ENCODE data around the gene TMCC1. TPM values are rescaled to one million over a fixed set of nuclear protein-coding genes. Genes with fewer than 3 reads are reported as not detected.

The TMCC1 gene
- total and polyA plus RNA-seq, 10 of the 15 experiments (the other 5 are each of a cell fraction or from before 2014, with no cell fraction given) = 2.3 to 21.1 (median 8.4) TPM

- H3K79me2 ChIP-seq (ENCODE audit: control insufficient read depth, insufficient read depth, low read length) = no peaks in the 10 kb centered on the region
- 40% methylated on average over 3 of the region's 5 CpGs for WGBS (ENCODE audit: insufficient coverage, insufficient replicate concordance, low lambda C conversion rate, missing lambda C conversion rate)
- H2AFZ ChIP-seq (ENCODE audit: control insufficient read depth, low read depth, low read length) = no peak overlapping the region
- H3K36me3 ChIP-seq (ENCODE audit: control insufficient read depth in 2 of 2, insufficient read depth in 2 of 2, low read length in 1 of 2) = no peaks in the 10 kb centered on the region
- H3K27ac ChIP-seq (ENCODE audit: control insufficient read depth, insufficient read depth) = no peak overlapping the region
- ChIA-PET POLR2A (interaction anchor here (0.7 kb wide), 1 partner anchor 258 kb away, joined by 4 read pairs; no protein-coding TSS in a partner anchor), SMC1A (ENCODE audit: uncharacterized antibody, unreplicated experiment) (interaction anchor here (1.1 kb wide), 1 partner anchor 125 kb away, joined by 3 read pairs; no protein-coding TSS in a partner anchor), CTCF (interaction anchor here (0.7 kb wide), 1 partner anchor 92 kb away, joined by 3 read pairs; no protein-coding TSS in a partner anchor), RAD21 (ENCODE audit: unreplicated experiment) (no interaction called here)
- FAIRE-seq (no peak), DNase-seq (ENCODE audit: low read depth, low spot score) (no peak), ATAC-seq (no peak; the same call in 2 of the 3 replicates)
- H3K4me3 ChIP-seq = no peak overlapping the region
- TF ChIP-seq SMAD5 (IDR thresholded peaks at IDR 0.05; ENCODE audit: low read depth) (no peak), ZSCAN29 (IDR thresholded peaks at IDR 0.05) (no peak), MTA3 (IDR thresholded peaks at IDR 0.05; ENCODE audit: borderline replicate concordance, low read length) (no peak)
- H3K9me3 ChIP-seq (replicated peaks; ENCODE audit: control insufficient read depth, insufficient read depth, low read length) = no peaks in the 10 kb centered on the region
- H4K20me1 ChIP-seq (ENCODE audit: control insufficient read depth, insufficient read depth) = no peaks in the 10 kb centered on the region
- no peaks in the 10 kb centered on the region for H3K4me1 ChIP-seq (ENCODE audit: control insufficient read depth, insufficient read depth, low read length)
- no peak overlapping the region for H3K9ac ChIP-seq (ENCODE audit: control insufficient read depth, insufficient read depth, low read length)
- no peaks in the 10 kb centered on the region for H3K27me3 ChIP-seq (replicated peaks in 1 of 2; ENCODE audit: control insufficient read depth in 2 of 2, insufficient read depth in 2 of 2, low read length in 1 of 2)
- no peak overlapping the region for H3K4me2 ChIP-seq (ENCODE audit: control insufficient read depth, insufficient read depth)
- intact Hi-C loops (cut with micrococcal nuclease; ENCODE audit: unreplicated experiment) (no loop called here), in situ Hi-C loops (cut with MboI) (no loop called here)
- no TSS peak for BruUV-seq (replicated peaks)
Measured at GRCh38 chr3:129738172-129738571, 155.3 kb downstream of the TMCC1 start.

DNA sequence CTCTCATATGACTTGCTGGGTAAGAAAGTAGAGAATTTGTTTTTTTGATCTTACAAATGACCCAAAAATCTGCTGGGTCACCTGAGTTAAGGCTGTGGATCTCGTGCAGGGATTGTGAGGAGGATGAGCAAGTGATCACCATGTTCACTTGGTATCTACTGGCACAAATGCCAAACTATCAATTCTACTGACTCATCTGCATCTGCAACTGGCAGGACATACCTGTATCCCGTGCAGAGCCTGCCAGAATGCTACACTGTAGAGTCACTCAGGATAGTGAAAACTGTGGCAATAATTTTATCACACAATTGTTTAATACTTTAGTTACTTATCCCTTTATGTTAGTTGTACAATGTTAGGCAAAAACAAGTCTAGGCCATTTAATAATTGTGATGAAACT is 157.4 kb downstream of the TMCC1 start:
- Histone ChIP-seq H3K9ac (ENCODE audit: control insufficient read depth, insufficient read depth, low read length) (no peak overlapping the region), H4K20me1 (ENCODE audit: control insufficient read depth, insufficient read depth) (no peaks in the 10 kb centered on the region), H3K36me3 (ENCODE audit: control insufficient read depth in 2 of 2, insufficient read depth in 2 of 2, low read length in 1 of 2) (no peaks in the 10 kb centered on the region), H3K4me3 (no peak overlapping the region), H2AFZ (ENCODE audit: control insufficient read depth, low read depth, low read length) (no peak overlapping the region), H3K4me1 (ENCODE audit: control insufficient read depth, insufficient read depth, low read length) (no peaks in the 10 kb centered on the region), H3K4me2 (ENCODE audit: control insufficient read depth, insufficient read depth) (no peak overlapping the region), H3K79me2 (ENCODE audit: control insufficient read depth, insufficient read depth, low read length) (no peaks in the 10 kb centered on the region), H3K9me3 (replicated peaks; ENCODE audit: control insufficient read depth, insufficient read depth, low read length) (no peaks in the 10 kb centered on the region), H3K27ac (ENCODE audit: control insufficient read depth, insufficient read depth) (no peak overlapping the region), H3K27me3 (replicated peaks in 1 of 2; ENCODE audit: control insufficient read depth in 2 of 2, insufficient read depth in 2 of 2, low read length in 1 of 2) (no peaks in the 10 kb centered on the region)
- POLR2A ChIA-PET = no interaction called here
- in situ Hi-C loops (cut with MboI) (no loop called here), intact Hi-C loops (cut with micrococcal nuclease; ENCODE audit: unreplicated experiment) (no loop called here)
- SMC1A ChIA-PET (ENCODE audit: uncharacterized antibody, unreplicated experiment) = no interaction called here
- FAIRE-seq (no peak), ATAC-seq (no peak), DNase-seq (ENCODE audit: low read depth, low spot score) (no peak)
- CTCF ChIA-PET = no interaction called here
- RAD21 ChIA-PET (ENCODE audit: unreplicated experiment) = interaction anchor here (1.2 kb wide), 1 partner anchor 353 kb away, joined by 3 read pairs; no protein-coding TSS in a partner anchor
- 89% methylated on average over 2 of the region's 2 CpGs for WGBS (ENCODE audit: insufficient coverage, insufficient replicate concordance, low lambda C conversion rate, missing lambda C conversion rate)
- BruUV-seq (replicated peaks) = no TSS peak
- no peak for TF ChIP-seq MEF2B (IDR thresholded peaks at IDR 0.05; ENCODE audit: partially characterized antibody, poor library complexity, severe bottlenecking)
- TF ChIP-seq, protein P1, sequence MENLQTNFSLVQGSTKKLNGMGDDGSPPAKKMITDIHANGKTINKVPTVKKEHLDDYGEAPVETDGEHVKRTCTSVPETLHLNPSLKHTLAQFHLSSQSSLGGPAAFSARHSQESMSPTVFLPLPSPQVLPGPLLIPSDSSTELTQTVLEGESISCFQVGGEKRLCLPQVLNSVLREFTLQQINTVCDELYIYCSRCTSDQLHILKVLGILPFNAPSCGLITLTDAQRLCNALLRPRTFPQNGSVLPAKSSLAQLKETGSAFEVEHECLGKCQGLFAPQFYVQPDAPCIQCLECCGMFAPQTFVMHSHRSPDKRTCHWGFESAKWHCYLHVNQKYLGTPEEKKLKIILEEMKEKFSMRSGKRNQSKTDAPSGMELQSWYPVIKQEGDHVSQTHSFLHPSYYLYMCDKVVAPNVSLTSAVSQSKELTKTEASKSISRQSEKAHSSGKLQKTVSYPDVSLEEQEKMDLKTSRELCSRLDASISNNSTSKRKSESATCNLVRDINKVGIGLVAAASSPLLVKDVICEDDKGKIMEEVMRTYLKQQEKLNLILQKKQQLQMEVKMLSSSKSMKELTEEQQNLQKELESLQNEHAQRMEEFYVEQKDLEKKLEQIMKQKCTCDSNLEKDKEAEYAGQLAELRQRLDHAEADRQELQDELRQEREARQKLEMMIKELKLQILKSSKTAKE (IDR thresholded peaks at IDR 0.05; ENCODE audit: low read depth, poor library complexity, severe bottlenecking) = no peak
- TF ChIP-seq NRF1 (conservative IDR thresholded peaks at IDR 0.05; ENCODE audit: low read depth, low read length) = no peak
- no peak for TF ChIP-seq NR2C2 (IDR thresholded peaks at IDR 0.05; ENCODE audit: borderline replicate concordance, control insufficient read depth, insufficient read length, low read depth)
- TF ChIP-seq PML (IDR thresholded peaks at IDR 0.05; ENCODE audit: low read length) = no peak
- TF ChIP-seq, protein P2, sequence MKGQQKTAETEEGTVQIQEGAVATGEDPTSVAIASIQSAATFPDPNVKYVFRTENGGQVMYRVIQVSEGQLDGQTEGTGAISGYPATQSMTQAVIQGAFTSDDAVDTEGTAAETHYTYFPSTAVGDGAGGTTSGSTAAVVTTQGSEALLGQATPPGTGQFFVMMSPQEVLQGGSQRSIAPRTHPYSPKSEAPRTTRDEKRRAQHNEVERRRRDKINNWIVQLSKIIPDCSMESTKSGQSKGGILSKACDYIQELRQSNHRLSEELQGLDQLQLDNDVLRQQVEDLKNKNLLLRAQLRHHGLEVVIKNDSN (IDR thresholded peaks at IDR 0.05; ENCODE audit: borderline replicate concordance, extremely low read length, insufficient read depth, low read depth, low read length) = no peak
- TF ChIP-seq MYB (IDR thresholded peaks at IDR 0.05; ENCODE audit: borderline replicate concordance, low read depth, low read length) = no peak
- TF ChIP-seq EED (IDR thresholded peaks at IDR 0.05; ENCODE audit: low read depth) = no peak
- no peak for TF ChIP-seq NFXL1 (IDR thresholded peaks at IDR 0.05; ENCODE audit: borderline replicate concordance)
- no peak for TF ChIP-seq SRF (IDR thresholded peaks at IDR 0.05; ENCODE audit: low read depth in 2 of 2, low read length in 2 of 2)

Measured in GM12878 (cell line).